IMR-90 (cell line): Measurements from ENCODE around the gene LMLN.

ENCODE experiments used
- CTCF ChIP-seq: conservative IDR thresholded peaks from 2 replicates; pipeline ENCODE4 v1.5.1; 2012; ENCODE audit warnings: mild to moderate bottlenecking, low read depth, low read length, improper control_type of control experiment
- SMC3 ChIP-seq: fragments of 150-350 bp; IDR thresholded peaks from 2 replicates; pipeline ENCODE4 v1.6.1; 2016; ENCODE audit warnings: low read depth, mild to moderate bottlenecking, antibody characterized with exemption, low read length, moderate library complexity

- no peak for TF ChIP-seq SMC3
- TF ChIP-seq CTCF = no peak
These were observed 133.2 kb downstream of the LMLN start for GRCh38 chr3:198093112-198093679.
